Sigmoid colon (tissue), 7 donors: Measurements from ENCODE around the gene SAA1. TPM values are rescaled to one million over a fixed set of nuclear protein-coding genes. Genes with fewer than 3 reads are reported as not detected.

ENCODE experiments used
- DNase-seq: peaks from one replicate; pipeline ENCODE4 v3.0.0-alpha.2; 2019
- H3K27ac ChIP-seq, 4 donors: fragments of 200-600 bp; sonication (generic); one replicate each; pipeline ENCODE4 v1.5.1; 2016 to 2019; ENCODE audit warnings: mild to moderate bottlenecking in 1 of 4
- H3K27me3 ChIP-seq, 3 donors: fragments of 200-600 bp; sonication (generic); one replicate each; pipeline ENCODE4 v1.5.1; 2019; ENCODE audit warnings: mild to moderate bottlenecking in 1 of 3
- H3K36me3 ChIP-seq, 4 donors: fragments of 200-600 bp; sonication (generic); one replicate each; pipeline ENCODE4 v1.5.1; 2016 to 2019
- H3K4me1 ChIP-seq, 4 donors: fragments of 200-600 bp; sonication (generic); one replicate each; pipeline ENCODE4 v1.5.1; 2017 to 2019
- H3K4me3 ChIP-seq, 4 donors: fragments of 200-600 bp; sonication (generic); one replicate each; pipeline ENCODE4 v1.5.1; 2017 to 2019; ENCODE audit warnings: mild to moderate bottlenecking in 2 of 4, moderate library complexity in 1 of 4
- H3K9me3 ChIP-seq, 4 donors: fragments of 200-600 bp in 3 of 4; sonication (generic) in 3 of 4; one replicate each; pipeline versions ENCODE4 v1.5.1 to v1.6.1; 2013 to 2019
- CTCF ChIP-seq, 4 experiments: fragments of 450-650 bp in 3 of 4; fragments of 200-600 bp in 1 of 4; IDR thresholded peaks; one replicate each; pipeline ENCODE4 v1.5.1; 2016 to 2019; ENCODE audit warnings: antibody characterized with exemption in 4 of 4, mild to moderate bottlenecking in 3 of 4, moderate library complexity in 2 of 4
- EP300 ChIP-seq, 4 donors: sonication (generic); formaldehyde crosslinking; IDR thresholded peaks; one replicate each; pipeline ENCODE4 v1.6.1; 2017; ENCODE audit warnings: antibody characterized with exemption in 4 of 4
- POLR2A ChIP-seq, 2 donors: fragments of 450-650 bp; IDR thresholded peaks; one replicate each; pipeline ENCODE4 v1.6.1; 2016; ENCODE audit warnings: antibody characterized with exemption in 2 of 2, mild to moderate bottlenecking in 2 of 2, moderate library complexity in 2 of 2
- POLR2AphosphoS5 ChIP-seq, 4 donors: sonication (generic); formaldehyde crosslinking; IDR thresholded peaks; one replicate each; pipeline ENCODE4 v1.6.1; 2017; ENCODE audit warnings: antibody characterized with exemption in 4 of 4
- WGBS, 2 donors: extraction: QIAGEN DNeasy Blood & Tissue Kit; methylation state at CpG; one replicate each; pipeline ENCODE4 v1.1.7; 2013; 5-methylcytosine and 5-hydroxymethylcytosine counted together
- intact Hi-C: fragments of 100-400 bp; cut with DNase I; formaldehyde crosslinking; loops from one replicate; pipeline ENCODE4 v1.15.1; 2023
- polyA plus RNA-seq, 3 donors: library from polyadenylated mRNA; stranded (reverse); fragments of 200-250 nt; gene quantifications; one replicate each; pipeline ENCODE4 v1.2.3, GENCODE V29; 2013
- total RNA-seq, 4 donors: library from RNA; depleted of rRNA; stranded (reverse); fragments of >200 nt; gene quantifications; one replicate each; pipeline ENCODE4 v1.1.0, GENCODE V29; 2016
- donor health status: healthy with polysubstance abuse.
- donor health status: Bipolar disorder and iron deficiency.
- donor health status: healthy.

Gene SAA1
- total and polyA plus RNA-seq, 7 donors, result 1.6 to 250 (median 8.5) TPM; not detected in 1

GRCh38 chr11:18304745-18305144 is 38.7 kb downstream of the SAA1 start:
- no peak for DNase-seq
- no peaks in the 10 kb centered on the region for H3K4me1 ChIP-seq
- no peaks in the 10 kb centered on the region for H3K9me3 ChIP-seq
- no peaks in the 10 kb centered on the region for H3K27me3 ChIP-seq
- H3K4me3 ChIP-seq, result no peak overlapping the region
- H3K27ac ChIP-seq, result no peak overlapping the region
- peaks cover 7 to 95% (median 24%) of the 10 kb centered on the region in 4 donors for H3K36me3 ChIP-seq
- no peak for TF ChIP-seq POLR2AphosphoS5 (IDR thresholded peaks at IDR 0.05)
- no peak for TF ChIP-seq POLR2A (IDR thresholded peaks at IDR 0.05)
- no peak for TF ChIP-seq EP300 (IDR thresholded peaks at IDR 0.05)
- no peak for TF ChIP-seq CTCF (IDR thresholded peaks at IDR 0.05)
- intact Hi-C loops, result no loop called here

GRCh38 chr11:18307461-18308139 is 41.5 kb downstream of the SAA1 start:
- intact Hi-C loops, result no loop called here

GRCh38 chr11:18308242-18308641 is 42.2 kb downstream of the SAA1 start:
- WGBS, 2 donors, result 97 to 100% methylated on average over 2 of the region's 2 CpGs
- H3K4me3 ChIP-seq, result no peak overlapping the region
- no peak overlapping the region for H3K27ac ChIP-seq
- no peaks in the 10 kb centered on the region for H3K9me3 ChIP-seq
- H3K4me1 ChIP-seq, result peaks cover 0 to 10% (median 5%) of the 10 kb centered on the region in 4 donors
- DNase-seq, result no peak
- TF ChIP-seq POLR2A (IDR thresholded peaks at IDR 0.05), result no peak
- TF ChIP-seq POLR2AphosphoS5 (IDR thresholded peaks at IDR 0.05), result no peak
- TF ChIP-seq EP300 (IDR thresholded peaks at IDR 0.05), result no peak
- TF ChIP-seq CTCF (IDR thresholded peaks at IDR 0.05), result no peak
- no peaks in the 10 kb centered on the region for H3K27me3 ChIP-seq
- H3K36me3 ChIP-seq, result peaks cover 5 to 76% (median 30%) of the 10 kb centered on the region in 4 donors
- intact Hi-C loops, result no loop called here

More at GRCh38 chr11:18307461-18308139, 41.5 kb downstream of the SAA1 start:
- Histone ChIP-seq H3K4me1 (peaks cover 0 to 4% (median 1%) of the 10 kb centered on the region in 4 donors), H3K36me3 (peaks cover 7 to 83% (median 31%) of the 10 kb centered on the region in 4 donors), H3K9me3 (no peaks in the 10 kb centered on the region), H3K27me3 (no peaks in the 10 kb centered on the region), H3K4me3 (no peak overlapping the region), H3K27ac (no peak overlapping the region)
- no peak for DNase-seq
- no peak for TF ChIP-seq POLR2A (IDR thresholded peaks at IDR 0.05)
- no peak for TF ChIP-seq EP300 (IDR thresholded peaks at IDR 0.05)
- TF ChIP-seq POLR2AphosphoS5 (IDR thresholded peaks at IDR 0.05), result no peak
- no peak for TF ChIP-seq CTCF (IDR thresholded peaks at IDR 0.05)
- WGBS, 2 donors, result 93 to 96% methylated on average over 2 of the region's 2 CpGs

- peaks cover 3 to 63% (median 26%) of the 10 kb centered on the region in 4 donors for H3K36me3 ChIP-seq
- no peak for DNase-seq
- no peak for TF ChIP-seq POLR2A (IDR thresholded peaks at IDR 0.05)
- no peak for TF ChIP-seq EP300 (IDR thresholded peaks at IDR 0.05)
- TF ChIP-seq POLR2AphosphoS5 (IDR thresholded peaks at IDR 0.05), result no peak
- no peak for TF ChIP-seq CTCF (IDR thresholded peaks at IDR 0.05)
- no peak overlapping the region for H3K4me3 ChIP-seq
- H3K4me1 ChIP-seq, result peaks cover 0 to 12% (median 6%) of the 10 kb centered on the region in 4 donors
- intact Hi-C loops, result no loop called here
- no peaks in the 10 kb centered on the region for H3K27me3 ChIP-seq
- 97 to 98% methylated on average over 5 of the region's 5 CpGs for WGBS, 2 donors
- H3K9me3 ChIP-seq, result no peaks in the 10 kb centered on the region
- H3K27ac ChIP-seq, result no peak overlapping the region
Measured at GRCh38 chr11:18309691-18310090, 43.6 kb downstream of the SAA1 start.
